ENCODE data around the gene ZNF281.

- TF ChIP-seq FOXM1 (IDR thresholded peaks at IDR 0.05; ENCODE audit: borderline replicate concordance) (no peak), FOXA1 (IDR thresholded peaks at IDR 0.05) (no peak), NFRKB (IDR thresholded peaks at IDR 0.05) (no peak), BHLHE40 (IDR thresholded peaks at IDR 0.05; ENCODE audit: borderline replicate concordance) (no peak), L3MBTL2 (conservative IDR thresholded peaks at IDR 0.05) (no peak), LEF1 (IDR thresholded peaks at IDR 0.05; ENCODE audit: borderline replicate concordance) (no peak), ELF4 (IDR thresholded peaks at IDR 0.05) (no peak), SP1 (IDR thresholded peaks at IDR 0.05) (no peak), SUZ12 (IDR thresholded peaks at IDR 0.05) (no peak), ARNT (IDR thresholded peaks at IDR 0.05) (no peak), CTBP1 (IDR thresholded peaks at IDR 0.05; ENCODE audit: borderline replicate concordance) (no peak)
Measured at GRCh38 chr1:200457810-200458209, 48.0 kb upstream of the ZNF281 start.

Measured in HEK293T (cell line).